PC-3 (cell line): ENCODE results near the gene METTL27.

Source experiments
- CTCF ChIP-seq: fragments of 300-600 bp; sonication (generic); conservative IDR thresholded peaks from 2 replicates; pipeline ENCODE4 v1.5.1; 2017; ENCODE audit warnings: antibody characterized with exemption, low read depth, mild to moderate bottlenecking, low read length
- EZH2 ChIP-seq: fragments of 300-600 bp; sonication (generic); IDR thresholded peaks from one replicate; pipeline ENCODE4 v1.6.1; 2017; ENCODE audit warnings: antibody characterized with exemption, mild to moderate bottlenecking, low read length; ENCODE audit not compliant: unreplicated experiment
- EZH2phosphoT487 ChIP-seq: fragments of 300-600 bp; sonication (generic); IDR thresholded peaks from 2 replicates; pipeline ENCODE4 v1.6.1; 2018; ENCODE audit warnings: mild to moderate bottlenecking, antibody characterized with exemption, low read length, borderline replicate concordance

- no peak for TF ChIP-seq CTCF
- TF ChIP-seq EZH2phosphoT487, result no peak
- TF ChIP-seq EZH2, result no peak
Measured at GRCh38 chr7:73842067-73842976, at the start of gene METTL27.
